ENCODE data around the gene FBN2. TPM values are rescaled to one million over a fixed set of nuclear protein-coding genes. Genes with fewer than 3 reads are reported as not detected.
A peak's percentile ranks its signal among the peaks of the same experiment; 100 is the strongest.

FBN2 gene
- total and polyA plus RNA-seq, 9 of the 15 experiments (the other 6 are each of a cell fraction or from before 2014, with no cell fraction given), result 0.01 to 0.09 TPM; not detected in 7

GRCh38 chr5:128271859-128272464, 266.1 kb downstream of the FBN2 start:
- Histone ChIP-seq H3K4me2 (ENCODE audit: insufficient read depth, low read length) (no peak overlapping the region), H3K4me3 (no peak overlapping the region), H4K20me1 (replicated peaks; ENCODE audit: control insufficient read depth, insufficient read depth, low read length) (no peaks in the 10 kb centered on the region), H2AFZ (ENCODE audit: low read depth, low read length) (no peak overlapping the region), H3K9ac (ENCODE audit: insufficient read depth in 1 of 2, low read depth in 2 of 2, low read length in 2 of 2) (no peak overlapping the region), H3K27me3 (ENCODE audit: control insufficient read depth in 2 of 2, insufficient read depth in 2 of 2, low read length in 2 of 2) (no peaks in the 10 kb centered on the region), H3K4me1 (replicated peaks in 1 of 2; ENCODE audit: control insufficient read depth in 2 of 2, insufficient read depth in 2 of 2, low read length in 2 of 2) (no peaks in the 10 kb centered on the region), H3K79me2 (ENCODE audit: control insufficient read depth, insufficient read depth, low read length) (no peaks in the 10 kb centered on the region), H3K9me3 (replicated peaks; ENCODE audit: control insufficient read depth, insufficient read depth, low read depth, low read length) (no peaks in the 10 kb centered on the region), H3K9me1 (ENCODE audit: control insufficient read depth, insufficient read depth, low read length) (no peaks in the 10 kb centered on the region), H3K27ac (ENCODE audit: extremely low read depth, low read depth, low read length) (no peak overlapping the region), H3K36me3 (ENCODE audit: control insufficient read depth, insufficient read depth, low read length) (no peaks in the 10 kb centered on the region)
- intact Hi-C loops (cut with micrococcal nuclease), result no loop called here
- DNase-seq (ENCODE audit: extremely low read depth in 1 of 4, low spot score in 3 of 4) (peak in 2 of 4 experiments; percentile 6 to 10), FAIRE-seq (no peak), ATAC-seq (no peak)
- 2% methylated on average over 6 of the region's 6 CpGs for WGBS (ENCODE audit: insufficient coverage, low coverage, missing lambda C conversion rate)
- in situ Hi-C loops (cut with MboI), result no loop called here
- ChIA-PET POLR2A (no interaction called here), CTCF (ENCODE audit: low intra/inter-chr PET ratio) (no interaction called here)
- BruUV-seq (replicated peaks), result no TSS peak
- TF ChIP-seq FOXK2 (conservative IDR thresholded peaks at IDR 0.05 in 1 of 2, IDR thresholded peaks at IDR 0.05 in 1 of 2; ENCODE audit: low read depth in 2 of 2), result no peak
- TF ChIP-seq NR2C1 (IDR thresholded peaks at IDR 0.05), result no peak
- no peak for TF ChIP-seq NR2C1 (tag; IDR thresholded peaks at IDR 0.05)
- no peak for TF ChIP-seq TRIM28 (IDR thresholded peaks at IDR 0.05)
- no peak for TF ChIP-seq SMARCB1 (IDR thresholded peaks at IDR 0.05; ENCODE audit: insufficient read length, low read depth)
- TF ChIP-seq DEAF1 (CRISPR knock-in tag; IDR thresholded peaks at IDR 0.05), result no peak
- TF ChIP-seq SMAD4 (CRISPR knock-in tag; conservative IDR thresholded peaks at IDR 0.05), result no peak
- no peak for TF ChIP-seq TAL1 (IDR thresholded peaks at IDR 0.05)
- TF ChIP-seq BCOR (IDR thresholded peaks at IDR 0.05), result no peak
- TF ChIP-seq ZNF764 (CRISPR knock-in tag; IDR thresholded peaks at IDR 0.05; ENCODE audit: low read depth), result no peak
- TF ChIP-seq LARP7 (IDR thresholded peaks at IDR 0.05), result no peak
- TF ChIP-seq SMARCE1 (IDR thresholded peaks at IDR 0.05), result no peak; the same call in 1 of the 2 replicates
- TF ChIP-seq ZBTB11 (CRISPR knock-in tag; IDR thresholded peaks at IDR 0.05), result no peak
- TF ChIP-seq FOXK1 (CRISPR knock-in tag; IDR thresholded peaks at IDR 0.05; ENCODE audit: borderline replicate concordance), result no peak
- TF ChIP-seq TFE3 (CRISPR knock-in tag; IDR thresholded peaks at IDR 0.05), result peak; percentile 45
- no peak for TF ChIP-seq PYGO2 (tag; IDR thresholded peaks at IDR 0.05)
- no peak for TF ChIP-seq MYC (IDR thresholded peaks at IDR 0.05; ENCODE audit: low read depth, low read length)
- no peak for TF ChIP-seq MYC (CRISPR knock-in tag; IDR thresholded peaks at IDR 0.05; ENCODE audit: borderline replicate concordance, low read depth)
